HEK293 (cell line): ENCODE data around the gene TMCC1.
A peak's percentile ranks its signal among the peaks of the same experiment; 100 is the strongest.

Experiments used
- CTCF ChIA-PET: fragments of 350-600 bp; formaldehyde crosslinking; extraction: SDS; loops from one replicate; lab custom pipeline; 2021; ENCODE audit warnings: antibody characterized with exemption; lab: Yijun Ruan, JAX
- POLR2A ChIA-PET: fragments of 300-600 bp; formaldehyde crosslinking; extraction: SDS; loops from one replicate; lab custom pipeline; 2020; ENCODE audit warnings: antibody characterized with exemption, inconsistent platforms; lab: Yijun Ruan, JAX
- H3K27ac ChIP-seq: fragments of 200-500 bp; sonication (Bioruptor generic); 2 replicates; pipeline ENCODE4 v1.5.1; 2014; ENCODE audit warnings: low read depth, low read length, control low read depth, inconsistent platforms; ENCODE audit errors: extremely low read depth
- H3K36me3 ChIP-seq, 2 experiments: fragments of 200-500 bp in 1 of 2; sonication (Bioruptor generic) in 1 of 2; 1 replicate in 1 of 2; 2 replicates in 1 of 2; pipeline ENCODE4 v1.5.1; 2014 to 2017; ENCODE audit warnings: inconsistent platforms in 2 of 2, low read length in 2 of 2; ENCODE audit not compliant: control insufficient read depth in 2 of 2, insufficient read depth in 1 of 2
- H3K4me1 ChIP-seq: fragments of 200-500 bp; sonication (Bioruptor generic); 2 replicates; pipeline ENCODE4 v1.5.1; 2014; ENCODE audit warnings: mild to moderate bottlenecking, low read length, inconsistent platforms; ENCODE audit not compliant: control insufficient read depth, insufficient read depth
- H3K4me3 ChIP-seq: 2 replicates; pipeline ENCODE4 v1.5.1; 2011; ENCODE audit warnings: low read depth, mild to moderate bottlenecking, control low read depth, low read length, moderate library complexity
- H3K9me3 ChIP-seq: fragments of 200-500 bp; sonication (Bioruptor generic); 2 replicates; pipeline ENCODE4 v1.5.1; 2014; ENCODE audit warnings: low read depth, low read length, inconsistent platforms; ENCODE audit not compliant: control insufficient read depth, insufficient read depth
- BCL6B ChIP-seq: fragments of 450-650 bp; formaldehyde crosslinking; IDR thresholded peaks from 2 replicates; pipeline ENCODE4 v1.5.1; 2017; ENCODE audit warnings: missing biosample characterization, missing genetic modification characterization
- CTCF ChIP-seq: fragments of 450-650 bp; formaldehyde crosslinking; IDR thresholded peaks from 2 replicates; pipeline ENCODE4 v1.5.1; 2016; ENCODE audit warnings: missing biosample characterization, missing genetic modification characterization
- GLIS1 ChIP-seq: fragments of 450-650 bp; formaldehyde crosslinking; IDR thresholded peaks from 2 replicates; pipeline ENCODE4 v1.5.1; 2016; ENCODE audit warnings: missing biosample characterization, missing genetic modification characterization
- HIC1 ChIP-seq: fragments of 450-650 bp; formaldehyde crosslinking; IDR thresholded peaks from 2 replicates; pipeline ENCODE4 v1.5.1; 2016; ENCODE audit warnings: missing biosample characterization, missing genetic modification characterization
- KLF1 ChIP-seq: fragments of 450-650 bp; formaldehyde crosslinking; IDR thresholded peaks from 2 replicates; pipeline ENCODE4 v1.5.1; 2016; ENCODE audit warnings: missing biosample characterization, missing genetic modification characterization
- MEIS1 ChIP-seq: sonication (generic); formaldehyde crosslinking; IDR thresholded peaks from 2 replicates; pipeline ENCODE4 v1.8.1; 2022; ENCODE audit warnings: missing genetic modification reagents, mild to moderate bottlenecking, borderline replicate concordance
- OVOL3 ChIP-seq: fragments of 450-650 bp; formaldehyde crosslinking; IDR thresholded peaks from 2 replicates; pipeline ENCODE4 v1.5.1; 2016; ENCODE audit warnings: missing biosample characterization, missing genetic modification characterization
- ZBTB11 ChIP-seq: fragments of 450-650 bp; formaldehyde crosslinking; conservative IDR thresholded peaks from 2 replicates; pipeline ENCODE4 v1.5.1; 2016; ENCODE audit warnings: low read depth, missing biosample characterization, missing genetic modification characterization
- ZEB2 ChIP-seq: fragments of 450-650 bp; formaldehyde crosslinking; IDR thresholded peaks from 2 replicates; pipeline ENCODE4 v1.5.1; 2016; ENCODE audit warnings: missing biosample characterization, missing genetic modification characterization
- ZFP69B ChIP-seq: fragments of 450-650 bp; formaldehyde crosslinking; IDR thresholded peaks from 2 replicates; pipeline ENCODE4 v1.5.1; 2016; ENCODE audit warnings: missing biosample characterization, missing genetic modification characterization
- ZNF202 ChIP-seq: fragments of 450-650 bp; formaldehyde crosslinking; IDR thresholded peaks from 2 replicates; pipeline ENCODE4 v1.5.1; 2016; ENCODE audit warnings: missing biosample characterization, missing genetic modification characterization, borderline replicate concordance
- ZNF398 ChIP-seq: fragments of 450-650 bp; formaldehyde crosslinking; IDR thresholded peaks from 2 replicates; pipeline ENCODE4 v1.5.1; 2017; ENCODE audit warnings: missing biosample characterization, missing genetic modification characterization
- ZNF404 ChIP-seq: fragments of 450-650 bp; formaldehyde crosslinking; IDR thresholded peaks from 2 replicates; pipeline ENCODE4 v1.5.1; 2017; ENCODE audit warnings: missing biosample characterization, missing genetic modification characterization
- ZNF654 ChIP-seq: fragments of 450-650 bp; formaldehyde crosslinking; IDR thresholded peaks from 2 replicates; pipeline ENCODE4 v1.5.1; 2016; ENCODE audit warnings: low read depth, missing biosample characterization, missing genetic modification characterization
- ZNF670 ChIP-seq: fragments of 450-650 bp; formaldehyde crosslinking; IDR thresholded peaks from 2 replicates; pipeline ENCODE4 v1.5.1; 2016; ENCODE audit warnings: missing biosample characterization, missing genetic modification characterization, low read depth
- ZSCAN16 ChIP-seq: fragments of 450-650 bp; formaldehyde crosslinking; IDR thresholded peaks from 2 replicates; pipeline ENCODE4 v1.5.1; 2016; ENCODE audit warnings: missing biosample characterization, missing genetic modification characterization
- TF ChIP-seq, protein P1 (sequence below): fragments of 450-650 bp; formaldehyde crosslinking; IDR thresholded peaks from 2 replicates; pipeline ENCODE4 v1.5.1; 2016; ENCODE audit warnings: missing biosample characterization, missing genetic modification characterization
- TF ChIP-seq, protein P2 (sequence below): fragments of 450-650 bp; formaldehyde crosslinking; IDR thresholded peaks from 2 replicates; pipeline ENCODE4 v1.5.1; 2016; ENCODE audit warnings: missing biosample characterization, missing genetic modification characterization
- TF ChIP-seq, protein P3 (sequence below): fragments of 450-650 bp; formaldehyde crosslinking; IDR thresholded peaks from 2 replicates; pipeline ENCODE4 v1.5.1; 2016; ENCODE audit warnings: missing biosample characterization, missing genetic modification characterization

Gene TMCC1

GRCh38 chr3:129824926-129825541, 68.5 kb downstream of the TMCC1 start:
- H3K9me3 ChIP-seq, result no peaks in the 10 kb centered on the region
- H3K27ac ChIP-seq, result no peak overlapping the region
- ChIA-PET POLR2A (no interaction called here), CTCF (interaction anchor here (0.6 to 4.2 kb wide), 28 partner anchors 9 to 1223 kb away, joined by 3 to 34 read pairs (median 4); no protein-coding TSS in a partner anchor)
- H3K4me3 ChIP-seq, result no peak overlapping the region
- H3K36me3 ChIP-seq, result peaks cover 0 to 4% of the 10 kb centered on the region in 2 experiments; a peak in 1 of 3 replicates
- H3K4me1 ChIP-seq, result no peaks in the 10 kb centered on the region
- TF ChIP-seq, protein P1, sequence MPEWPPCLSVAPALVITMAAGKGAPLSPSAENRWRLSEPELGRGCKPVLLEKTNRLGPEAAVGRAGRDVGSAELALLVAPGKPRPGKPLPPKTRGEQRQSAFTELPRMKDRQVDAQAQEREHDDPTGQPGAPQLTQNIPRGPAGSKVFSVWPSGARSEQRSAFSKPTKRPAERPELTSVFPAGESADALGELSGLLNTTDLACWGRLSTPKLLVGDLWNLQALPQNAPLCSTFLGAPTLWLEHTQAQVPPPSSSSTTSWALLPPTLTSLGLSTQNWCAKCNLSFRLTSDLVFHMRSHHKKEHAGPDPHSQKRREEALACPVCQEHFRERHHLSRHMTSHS, result no peak
- TF ChIP-seq GLIS1 (tag by site-specific recombination) (no peak), ZSCAN16 (tag by site-specific recombination) (no peak), ZNF670 (tag by site-specific recombination) (no peak), ZEB2 (tag by site-specific recombination) (no peak), ZBTB11 (tag by site-specific recombination) (no peak), ZNF654 (peak; percentile 72), ZNF398 (tag by site-specific recombination) (no peak), ZFP69B (tag by site-specific recombination) (no peak), ZNF404 (tag by site-specific recombination) (no peak), CTCF (tag by site-specific recombination) (peak; percentile 64), OVOL3 (tag by site-specific recombination) (no peak)
- TF ChIP-seq, protein P2, sequence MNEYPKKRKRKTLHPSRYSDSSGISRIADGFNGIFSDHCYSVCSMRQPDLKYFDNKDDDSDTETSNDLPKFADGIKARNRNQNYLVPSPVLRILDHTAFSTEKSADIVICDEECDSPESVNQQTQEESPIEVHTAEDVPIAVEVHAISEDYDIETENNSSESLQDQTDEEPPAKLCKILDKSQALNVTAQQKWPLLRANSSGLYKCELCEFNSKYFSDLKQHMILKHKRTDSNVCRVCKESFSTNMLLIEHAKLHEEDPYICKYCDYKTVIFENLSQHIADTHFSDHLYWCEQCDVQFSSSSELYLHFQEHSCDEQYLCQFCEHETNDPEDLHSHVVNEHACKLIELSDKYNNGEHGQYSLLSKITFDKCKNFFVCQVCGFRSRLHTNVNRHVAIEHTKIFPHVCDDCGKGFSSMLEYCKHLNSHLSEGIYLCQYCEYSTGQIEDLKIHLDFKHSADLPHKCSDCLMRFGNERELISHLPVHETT (tag by site-specific recombination), result no peak
- TF ChIP-seq, all 188 proteins: peak for 2

- ChIA-PET POLR2A (no interaction called here), CTCF (interaction anchor here (0.9 to 4.2 kb wide), 2 partner anchors 174 to 439 kb away, joined by 3 to 34 read pairs; no protein-coding TSS in a partner anchor)
- no peak overlapping the region for H3K4me3 ChIP-seq
- H3K4me1 ChIP-seq, result no peaks in the 10 kb centered on the region
- H3K27ac ChIP-seq, result no peak overlapping the region
- peaks cover 0 to under 1% of the 10 kb centered on the region in 2 experiments; a peak in 1 of 3 replicates for H3K36me3 ChIP-seq
- no peaks in the 10 kb centered on the region for H3K9me3 ChIP-seq
- TF ChIP-seq KLF1, result no peak
- no peak for TF ChIP-seq MEIS1 (CRISPR knock-in tag)
- no peak for TF ChIP-seq HIC1 (tag by site-specific recombination)
- TF ChIP-seq, protein P3, sequence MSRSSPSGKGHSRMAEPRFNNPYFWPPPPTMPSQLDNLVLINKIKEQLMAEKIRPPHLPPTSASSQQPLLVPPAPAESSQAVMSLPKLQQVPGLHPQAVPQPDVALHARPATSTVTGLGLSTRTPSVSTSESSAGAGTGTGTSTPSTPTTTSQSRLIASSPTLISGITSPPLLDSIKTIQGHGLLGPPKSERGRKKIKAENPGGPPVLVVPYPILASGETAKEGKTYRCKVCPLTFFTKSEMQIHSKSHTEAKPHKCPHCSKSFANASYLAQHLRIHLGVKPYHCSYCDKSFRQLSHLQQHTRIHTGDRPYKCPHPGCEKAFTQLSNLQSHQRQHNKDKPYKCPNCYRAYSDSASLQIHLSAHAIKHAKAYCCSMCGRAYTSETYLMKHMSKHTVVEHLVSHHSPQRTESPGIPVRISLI (tag by site-specific recombination), result no peak
- no peak for TF ChIP-seq ZNF202
- no peak for TF ChIP-seq BCL6B
Observed at GRCh38 chr3:129822679-129823078, 70.8 kb downstream of the TMCC1 start.
